Activated CD4-positive, CD25-positive, alpha-beta regulatory T cell treated with anti-CD3 and anti-CD28 coated beads, Interleukin-2, amount 50 U/mL, for 72 hours (primary cell): Measurements from ENCODE around the gene WNT7A.

Experiments
- DNase-seq: peaks from one replicate; pipeline ENCODE4 v3.0.0; 2021

Gene WNT7A

DNA sequence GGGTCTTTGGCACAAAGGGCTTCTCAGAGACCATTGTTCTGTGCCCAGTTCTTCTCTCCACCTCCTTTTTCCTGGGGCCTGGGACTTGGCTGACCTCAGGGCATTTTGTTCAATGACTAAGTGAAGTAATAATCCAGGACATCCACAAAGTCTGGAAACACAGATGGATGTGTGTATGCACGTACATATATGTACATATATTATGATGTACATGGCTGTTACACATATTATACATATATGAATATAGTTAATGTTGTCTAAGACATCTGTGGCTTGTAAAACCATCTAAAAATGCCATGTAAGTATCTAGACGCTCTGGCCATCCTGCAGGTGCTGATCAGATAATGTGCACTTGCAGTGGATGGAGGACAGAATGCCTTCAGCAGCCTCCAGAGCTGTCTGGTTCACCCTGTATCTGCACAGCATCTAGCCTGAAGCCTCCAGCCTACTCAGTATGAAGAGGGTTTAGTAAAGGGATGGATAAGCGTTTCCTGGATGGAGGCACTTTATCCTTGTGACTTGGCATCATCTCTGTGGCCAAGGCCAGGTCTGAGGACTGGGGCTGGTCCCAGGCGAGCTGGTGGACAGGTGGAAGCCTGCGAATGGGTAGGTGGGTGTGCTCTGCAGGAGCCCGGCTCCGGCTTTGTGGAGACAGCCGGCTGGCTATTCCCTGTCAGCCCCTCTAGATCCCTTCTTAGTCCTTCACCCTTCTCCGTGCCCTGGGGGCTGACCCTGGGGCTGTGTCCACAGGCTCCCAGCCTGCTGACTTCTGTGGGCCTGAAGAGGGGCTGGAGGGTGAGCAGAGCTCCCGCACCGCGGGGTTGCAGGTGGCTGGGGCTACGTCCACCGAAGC lies 88.4 kb downstream of the WNT7A start:
- DNase-seq, result no peak

DNA sequence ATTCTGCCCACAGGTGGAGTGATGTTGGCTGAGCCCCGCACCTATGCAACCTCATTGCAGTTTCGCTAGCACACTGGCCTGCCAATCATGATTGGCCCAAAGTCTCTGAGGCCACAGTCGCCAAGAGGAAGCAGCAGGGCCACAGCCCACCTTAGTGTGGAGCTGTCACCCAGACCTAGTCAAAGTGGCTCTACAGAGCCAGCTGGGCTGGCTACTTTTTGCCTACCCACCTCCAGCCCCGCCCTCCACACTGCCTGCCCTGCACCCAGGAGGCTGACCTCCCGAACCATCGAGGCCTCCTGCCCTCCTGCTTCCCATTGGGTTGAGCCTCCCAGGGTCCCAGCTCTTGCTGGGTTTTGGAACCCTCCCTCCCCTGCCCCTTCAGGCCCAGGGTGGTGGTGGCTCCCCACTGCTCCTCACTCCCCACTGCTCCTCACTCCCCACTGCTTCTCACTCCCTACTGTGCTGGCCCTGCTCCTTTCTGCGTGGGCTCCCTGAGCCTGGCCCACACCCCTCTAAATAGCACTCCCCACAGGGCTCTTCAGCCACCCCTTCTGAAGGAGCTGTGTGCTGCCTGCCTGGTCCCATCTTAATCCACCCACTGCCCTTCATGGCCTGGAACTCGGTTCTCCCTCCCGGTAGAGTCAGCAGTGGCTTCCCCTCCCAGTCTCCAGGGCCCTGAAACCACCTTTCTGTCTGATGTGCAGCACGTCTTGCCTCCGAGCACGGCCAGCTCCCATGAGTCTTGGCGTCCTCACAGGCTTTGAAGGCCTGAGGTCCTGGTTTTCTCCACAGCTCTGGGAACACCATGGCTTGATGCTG lies 89.3 kb downstream of the WNT7A start:
- DNase-seq, result no peak

DNA sequence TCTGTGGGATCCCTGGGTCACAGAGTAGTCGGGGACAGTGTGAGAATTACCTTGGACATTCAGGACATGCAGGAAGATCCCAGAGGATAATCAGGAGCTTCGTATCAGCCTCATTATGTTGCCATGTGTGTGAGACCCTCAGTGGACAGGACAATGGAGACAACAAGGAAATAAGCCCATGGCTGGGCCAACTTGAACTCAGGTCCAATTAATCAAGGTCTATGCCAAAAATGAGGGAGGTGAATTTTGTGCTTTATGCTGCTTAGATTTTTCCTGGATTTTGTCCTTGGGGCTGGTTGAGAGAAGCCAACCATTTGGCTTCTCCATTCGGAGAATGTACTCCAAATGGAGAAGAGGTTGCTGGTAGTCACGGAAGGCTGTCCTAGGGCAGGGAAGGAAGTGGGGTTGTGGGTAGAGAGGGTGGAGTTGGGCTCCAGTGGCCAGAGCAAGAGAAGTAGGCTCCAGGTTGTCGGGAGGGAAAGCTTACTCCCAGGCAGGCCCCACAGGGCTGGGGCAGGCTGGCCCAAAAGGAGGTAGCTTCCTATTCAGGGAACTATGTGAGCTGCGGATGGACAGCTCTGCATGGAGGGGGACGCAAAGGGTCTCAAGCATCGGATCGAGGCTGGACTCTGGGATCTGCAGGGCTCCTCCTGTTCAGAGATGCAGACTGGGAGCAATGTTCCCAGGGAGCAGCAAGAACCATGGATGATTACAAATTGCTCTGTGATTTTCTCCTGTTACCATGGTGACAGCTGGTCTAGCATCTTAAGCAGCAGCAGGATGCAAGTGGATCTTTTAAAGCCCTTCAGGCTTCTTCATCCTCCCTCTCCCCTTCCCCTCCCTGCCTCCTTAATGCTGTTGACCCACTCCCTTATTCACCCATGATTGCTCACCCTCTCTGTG lies 91.1 kb downstream of the WNT7A start:
- no peak for DNase-seq

DNA sequence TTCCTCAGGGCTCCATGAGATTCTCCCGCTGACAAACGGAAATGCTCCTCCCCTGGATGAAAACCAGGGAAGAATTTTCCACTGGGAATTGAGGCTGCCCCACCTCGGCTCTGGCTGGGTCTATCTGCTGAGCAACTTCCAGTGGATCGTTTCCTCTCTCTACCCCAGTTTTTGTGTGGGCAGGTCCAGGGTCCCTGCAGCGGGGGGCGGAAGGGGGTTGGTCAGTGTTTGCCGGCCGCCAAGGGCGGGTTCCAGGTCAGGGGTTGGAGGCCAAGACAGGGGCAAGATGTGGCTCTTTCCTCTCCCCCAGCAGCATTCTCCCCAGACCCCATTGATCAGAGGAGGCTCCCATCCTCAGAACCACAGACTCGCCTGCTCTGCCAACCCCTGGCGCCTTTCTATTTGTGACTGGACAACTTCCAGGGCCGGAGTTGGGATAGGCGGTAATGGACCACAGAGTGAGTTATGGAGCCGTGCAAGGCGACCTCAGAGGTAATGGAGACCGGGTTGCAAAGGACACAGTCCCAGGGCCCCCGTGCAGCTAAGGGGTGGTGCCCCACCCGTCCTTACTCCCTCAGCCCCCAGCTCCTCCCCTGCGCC lies 92.2 kb downstream of the WNT7A start:
- DNase-seq, result no peak

DNA sequence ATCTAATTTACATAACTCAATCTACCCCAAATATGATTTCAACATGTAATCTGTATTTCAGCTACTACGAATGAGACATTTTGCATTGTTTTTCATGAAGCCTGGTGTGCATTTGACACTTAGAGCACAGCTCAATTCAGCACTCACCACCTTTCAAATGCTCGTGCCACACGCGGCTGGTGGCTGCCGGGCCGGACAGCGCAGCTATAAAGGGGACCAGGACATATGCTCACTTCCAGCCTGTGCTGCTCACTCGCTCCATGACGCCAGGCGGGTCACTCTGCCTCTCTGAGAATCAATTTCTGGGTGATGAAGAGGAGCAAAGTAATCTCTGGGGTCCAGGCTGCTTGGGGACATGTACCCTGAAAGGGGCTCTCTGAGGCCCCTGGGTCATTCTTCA lies 93.1 kb downstream of the WNT7A start:
- no peak for DNase-seq

DNA sequence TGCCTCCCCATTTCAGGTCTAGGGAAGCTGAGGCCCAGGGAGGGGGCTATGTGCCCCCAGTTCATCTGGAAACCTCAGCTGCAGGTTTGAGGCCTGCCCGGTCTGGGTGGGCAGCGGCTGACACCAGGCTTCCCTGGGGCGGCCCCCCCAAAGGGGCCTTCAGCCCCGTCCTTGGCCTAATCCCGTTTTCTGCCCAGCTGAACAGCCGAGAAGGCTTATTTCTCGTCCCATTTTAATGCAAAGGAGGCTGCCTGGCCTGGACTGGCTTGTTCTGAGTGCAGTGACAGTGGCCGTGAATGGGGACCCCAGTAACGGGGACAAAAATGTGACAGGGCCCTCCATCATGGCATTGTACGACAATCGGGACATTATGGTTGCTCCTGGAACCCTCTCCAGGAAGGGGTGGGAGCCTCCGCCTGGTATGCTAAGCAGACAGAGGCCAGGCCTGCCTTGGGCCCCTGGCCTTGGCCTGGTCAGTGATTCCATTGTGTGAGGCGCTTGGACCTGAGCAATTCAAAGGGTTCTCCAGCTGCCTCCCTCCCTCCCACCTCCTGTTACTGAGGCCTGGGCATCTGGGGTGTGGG lies 93.9 kb downstream of the WNT7A start:
- DNase-seq, result no peak

DNA sequence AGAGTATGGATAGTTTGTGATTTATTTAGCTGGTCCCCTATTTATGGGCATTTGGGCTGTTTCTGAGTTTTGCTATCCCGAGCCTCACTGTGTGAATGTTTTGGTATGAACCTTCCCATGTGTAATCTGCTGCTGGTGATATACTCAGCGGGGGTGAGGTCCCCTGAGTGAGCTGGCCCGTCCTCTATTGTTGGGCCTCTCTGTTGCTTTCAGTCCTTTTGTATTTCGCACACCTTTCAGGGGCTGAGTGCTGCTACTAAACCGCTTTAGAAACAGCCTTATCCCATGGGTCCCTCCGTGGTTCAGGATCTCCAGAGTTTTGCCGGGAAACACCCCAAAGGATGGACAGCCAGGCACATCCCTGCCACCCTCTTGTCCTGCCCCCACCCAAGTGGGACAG lies 94.5 kb downstream of the WNT7A start:
- no peak for DNase-seq

DNA sequence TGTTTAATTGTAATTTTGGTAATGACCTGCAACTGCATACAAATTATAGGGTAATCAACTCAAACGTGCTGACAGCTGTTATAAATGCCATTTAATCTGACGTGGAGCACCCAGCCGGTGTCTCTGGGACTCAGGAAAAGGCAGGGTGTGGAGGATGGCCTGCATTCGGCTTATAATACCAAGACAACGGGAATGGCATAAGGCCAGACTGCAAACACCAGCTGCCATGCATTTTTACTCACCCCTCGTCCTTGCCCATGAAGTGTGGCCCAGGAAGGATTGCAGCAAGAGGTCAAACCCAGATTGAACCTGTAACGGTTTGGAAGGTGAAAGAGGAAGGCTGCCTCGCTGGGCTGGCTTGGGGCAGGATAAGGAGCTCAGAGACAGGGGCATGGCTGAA lies 96.4 kb downstream of the WNT7A start:
- DNase-seq, result no peak

DNA sequence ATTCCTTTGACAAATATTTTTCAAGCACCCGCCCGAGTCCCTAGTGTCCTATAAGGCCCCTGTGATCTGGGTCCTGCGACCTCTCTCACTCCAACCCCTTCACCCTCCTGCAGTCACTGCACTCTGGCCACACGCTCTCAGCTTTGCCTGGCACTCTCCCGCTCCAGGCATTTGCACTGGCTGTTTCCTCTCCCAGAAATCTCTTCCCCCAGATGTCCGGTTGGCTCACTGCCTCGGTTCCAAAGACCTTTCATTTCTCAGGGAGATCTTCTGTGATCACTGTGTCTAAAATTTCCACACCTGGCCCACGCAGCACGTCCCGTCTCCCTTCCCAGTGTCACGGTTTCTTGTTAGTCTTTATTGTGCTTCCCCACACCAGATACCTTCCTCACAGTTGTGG lies 97.4 kb downstream of the WNT7A start:
- no peak for DNase-seq

DNA sequence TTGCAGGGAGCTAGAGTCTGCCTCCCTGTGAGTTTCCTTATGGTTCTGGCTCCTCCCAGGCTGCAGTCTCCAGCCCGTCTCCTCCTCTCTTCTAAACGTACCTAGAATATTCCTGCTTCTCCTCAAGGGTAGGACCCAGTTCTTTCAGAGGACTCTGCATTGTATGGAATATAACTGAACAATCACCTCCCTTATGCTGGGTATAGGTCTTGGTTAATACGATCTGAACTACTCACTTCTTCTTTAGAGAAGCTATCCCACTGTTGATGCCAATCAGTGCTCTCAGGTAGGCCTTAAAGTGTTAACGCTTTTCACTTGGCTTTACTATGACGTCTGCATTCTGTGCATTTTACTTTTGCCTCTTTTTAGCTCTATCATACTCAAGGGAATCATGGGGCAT lies 98.5 kb downstream of the WNT7A start:
- DNase-seq, result no peak

DNA sequence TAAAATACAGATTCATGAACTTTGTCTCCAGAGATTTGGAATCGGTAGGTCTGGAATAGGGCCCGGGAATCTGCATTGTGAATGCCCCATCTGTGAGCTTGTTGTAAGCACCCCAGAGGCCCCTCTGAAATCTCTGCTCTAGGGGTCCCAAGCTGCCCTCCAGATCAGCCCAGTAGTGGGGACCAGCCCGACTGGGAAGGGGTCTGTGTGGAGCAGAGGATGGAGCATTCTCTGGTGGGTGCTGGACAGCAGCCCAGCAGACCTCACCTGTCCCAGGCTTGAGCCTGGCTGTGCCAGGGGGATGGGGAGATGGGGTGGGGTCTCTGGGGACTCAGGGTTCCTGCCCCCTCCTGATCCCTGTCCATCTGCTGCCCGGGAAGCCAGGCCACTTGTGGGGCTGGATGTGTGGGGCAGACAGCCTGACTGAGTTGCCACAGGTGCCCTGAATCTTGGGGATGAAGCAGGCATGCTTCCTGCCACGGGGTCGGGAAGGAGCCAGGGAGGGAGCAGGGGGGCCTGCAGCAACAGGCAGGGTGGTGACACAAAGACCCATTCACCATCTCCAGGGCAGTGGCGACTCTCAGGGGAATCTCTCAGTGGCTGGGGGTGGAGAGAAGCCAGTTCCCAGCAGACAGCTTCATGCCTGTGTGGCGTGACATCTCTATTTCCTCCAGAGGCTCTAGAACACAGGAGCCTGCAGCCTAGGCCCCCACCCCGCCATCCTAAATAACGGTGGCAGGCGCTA lies 99.3 kb downstream of the WNT7A start:
- peak; percentile 22 for DNase-seq

DNA sequence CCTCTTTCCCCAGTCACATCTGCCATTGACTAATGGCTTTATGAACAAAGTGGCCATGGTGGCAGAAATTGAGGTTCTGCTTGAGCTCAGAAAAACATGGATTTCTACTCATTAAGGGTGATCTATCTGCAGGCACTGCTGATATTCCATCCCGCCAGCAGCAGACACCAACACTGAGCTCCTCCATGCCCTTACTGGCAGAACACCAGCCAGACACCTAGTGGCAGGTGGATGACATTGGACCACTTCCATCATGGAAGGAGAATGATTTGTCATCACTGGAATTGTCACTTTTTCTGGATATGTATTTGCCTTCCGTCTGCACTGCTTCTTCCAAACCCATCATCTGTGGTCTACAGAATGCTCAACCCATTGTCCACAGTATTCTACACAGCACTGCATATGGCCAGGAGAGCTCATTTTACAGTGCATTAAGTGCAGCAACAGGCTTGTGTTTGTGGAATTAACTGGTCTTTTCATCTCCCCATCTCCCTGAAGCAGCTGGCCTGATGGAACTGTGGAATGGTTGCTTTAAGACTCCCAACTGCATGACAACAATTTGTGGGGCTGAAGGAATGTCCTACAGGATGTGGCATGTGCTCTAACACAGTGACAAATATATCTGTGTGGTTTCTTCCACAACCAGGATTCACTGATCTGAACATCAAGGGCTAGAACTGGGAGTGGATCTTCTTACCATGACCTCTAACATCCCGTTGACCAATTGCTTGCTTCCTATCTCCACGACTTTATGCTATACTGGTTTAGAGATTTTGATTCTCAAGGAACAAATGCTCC lies 103.4 kb downstream of the WNT7A start:
- no peak for DNase-seq

DNA sequence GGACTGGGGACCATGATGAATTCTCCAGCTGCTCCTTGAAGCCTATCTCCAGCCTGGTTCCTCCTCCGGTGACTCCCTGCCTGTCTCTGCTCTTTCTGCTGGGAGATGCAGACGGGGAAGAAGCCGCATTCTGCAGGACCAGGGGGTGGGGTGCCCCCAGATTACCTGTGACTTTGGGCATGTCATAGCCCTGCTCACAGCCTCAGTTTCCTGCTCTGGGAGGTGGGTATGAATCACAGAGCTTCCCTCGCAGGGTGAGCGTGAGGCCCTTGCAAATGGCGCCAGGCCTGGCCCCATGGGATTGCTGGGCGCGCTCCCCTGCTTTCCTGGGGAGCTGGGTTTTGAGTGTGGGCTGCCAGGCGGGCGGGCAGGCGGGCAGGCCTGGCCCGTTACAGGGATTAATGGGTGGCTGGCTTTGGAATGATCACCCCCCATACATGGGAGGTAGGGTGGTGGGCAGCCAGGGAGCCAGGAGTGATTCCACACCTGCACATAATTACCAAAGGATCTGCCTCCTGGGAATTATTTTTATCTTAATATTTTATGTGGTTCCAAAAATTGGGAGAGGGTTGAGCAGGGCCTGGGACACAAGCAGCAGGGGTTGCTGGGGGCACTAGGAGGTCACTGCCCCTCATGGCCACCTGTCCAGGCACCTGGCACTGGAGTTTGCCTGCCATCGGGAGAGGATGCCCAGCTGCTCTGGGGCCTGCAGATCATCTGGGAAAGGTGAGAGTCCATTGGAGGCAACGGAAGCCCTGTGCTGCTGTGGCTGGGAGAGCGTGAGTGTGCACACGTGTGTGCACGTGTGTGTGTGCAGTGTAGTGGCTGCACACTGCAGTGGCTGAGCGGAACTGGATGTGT lies 106.8 kb downstream of the WNT7A start:
- no peak for DNase-seq

DNA sequence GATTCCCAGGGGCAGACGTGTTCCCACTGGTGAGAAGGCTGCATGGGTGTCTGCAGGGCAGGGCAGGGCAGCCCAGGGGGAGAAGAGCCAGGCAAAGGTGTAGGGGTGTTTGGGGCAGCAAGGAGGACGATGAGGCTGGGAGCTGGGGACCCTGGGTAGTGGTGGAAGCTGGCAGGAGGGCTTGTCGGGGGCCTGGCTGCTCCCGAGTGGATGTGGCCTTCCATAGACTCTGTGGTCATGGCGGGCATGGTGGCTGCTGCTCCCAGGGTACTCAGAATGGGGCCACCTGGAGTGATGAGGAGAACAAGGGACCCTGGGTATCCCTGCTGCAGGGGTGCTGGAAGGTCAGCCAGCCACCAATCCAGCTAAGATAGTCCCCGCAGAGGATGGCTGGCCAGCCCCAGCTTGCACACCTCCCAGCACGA lies 107.5 kb downstream of the WNT7A start:
- DNase-seq, result no peak

DNA sequence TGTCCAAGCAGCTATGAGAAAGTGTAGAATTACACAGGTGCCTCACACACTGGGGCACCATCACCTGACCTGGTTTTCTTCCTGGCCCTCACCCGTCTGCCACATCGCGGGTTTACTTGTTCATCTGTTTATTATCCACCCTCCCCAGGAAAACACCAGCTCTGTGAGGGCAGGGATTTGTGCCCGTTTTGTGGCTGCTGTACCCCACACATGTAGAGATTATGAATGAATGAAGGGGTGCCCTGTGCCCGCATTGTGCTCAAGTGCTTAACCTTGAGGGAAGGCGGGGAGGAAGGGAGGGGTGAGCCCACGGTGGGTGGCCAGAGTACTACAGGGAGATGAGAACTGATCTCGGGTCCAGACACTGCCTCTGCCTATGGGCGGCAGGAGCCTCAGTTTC lies 108.4 kb downstream of the WNT7A start:
- DNase-seq, result no peak

DNA sequence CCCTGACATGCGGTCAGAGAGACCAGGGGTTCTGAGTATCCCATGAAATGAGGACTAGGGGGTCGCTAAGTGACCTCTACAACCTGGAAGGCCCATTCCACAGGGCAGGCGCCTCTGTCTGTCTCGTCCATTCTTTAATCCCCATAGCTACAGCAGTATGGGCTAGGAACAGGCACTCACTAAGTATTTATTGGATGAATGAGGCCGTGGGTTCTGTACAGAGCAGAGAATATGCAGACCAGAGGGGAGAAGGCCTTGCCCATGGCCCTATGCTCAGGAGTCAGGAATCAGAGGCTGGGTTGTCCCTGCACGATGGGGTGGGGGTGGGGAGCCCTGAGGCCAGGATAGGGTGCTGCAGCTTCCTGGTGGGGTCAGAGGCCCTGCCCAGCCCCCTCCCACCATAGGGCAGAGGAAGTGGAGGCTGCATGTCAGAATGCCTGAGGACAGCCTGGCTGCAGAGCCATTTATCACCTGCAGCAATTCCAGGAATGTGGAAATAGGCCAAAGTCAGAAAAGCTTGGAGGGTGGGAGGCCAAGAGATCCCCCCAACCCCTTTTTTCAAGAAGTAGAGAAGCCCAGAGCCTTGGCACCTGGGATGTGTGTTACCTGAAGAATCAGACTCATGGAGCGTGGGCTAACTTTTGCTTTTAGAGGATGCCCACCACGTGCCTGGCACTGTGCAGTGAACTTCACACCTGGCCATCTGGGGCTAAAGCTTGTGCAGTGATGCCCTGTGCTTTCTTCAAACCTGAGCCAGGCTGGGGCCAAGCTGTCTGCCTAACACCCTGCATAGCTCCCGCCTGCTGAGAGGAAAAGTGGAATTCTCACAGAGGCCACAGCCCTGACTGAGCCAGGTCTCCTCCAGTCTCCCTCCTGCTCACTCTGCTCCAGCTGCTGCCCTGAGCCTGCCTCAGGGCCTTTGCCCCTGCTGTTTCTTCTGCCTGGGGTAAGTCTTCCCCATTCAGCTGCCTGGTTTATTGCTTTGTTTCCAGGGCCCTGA lies 109.4 kb downstream of the WNT7A start:
- no peak for DNase-seq

DNA sequence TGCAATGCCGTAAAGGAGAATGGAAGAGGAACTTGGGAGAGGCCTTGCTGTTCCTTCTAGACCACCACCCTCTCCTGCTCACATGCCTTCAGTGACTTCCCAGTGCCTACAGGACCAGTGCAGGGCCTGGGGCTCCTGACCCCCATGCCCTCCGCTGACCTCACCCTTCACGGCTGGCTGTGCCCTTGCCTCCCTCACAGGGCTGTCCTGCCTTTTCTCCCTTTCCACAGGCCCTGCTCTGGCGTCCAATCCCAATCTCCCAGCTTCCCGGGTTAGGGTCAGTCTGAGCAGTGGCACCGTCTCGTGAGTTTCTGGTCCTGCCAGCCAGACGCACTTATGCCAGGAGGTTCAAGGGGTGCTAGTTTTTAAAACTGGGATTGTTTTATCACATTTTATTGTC lies 110.4 kb downstream of the WNT7A start:
- no peak for DNase-seq

DNA sequence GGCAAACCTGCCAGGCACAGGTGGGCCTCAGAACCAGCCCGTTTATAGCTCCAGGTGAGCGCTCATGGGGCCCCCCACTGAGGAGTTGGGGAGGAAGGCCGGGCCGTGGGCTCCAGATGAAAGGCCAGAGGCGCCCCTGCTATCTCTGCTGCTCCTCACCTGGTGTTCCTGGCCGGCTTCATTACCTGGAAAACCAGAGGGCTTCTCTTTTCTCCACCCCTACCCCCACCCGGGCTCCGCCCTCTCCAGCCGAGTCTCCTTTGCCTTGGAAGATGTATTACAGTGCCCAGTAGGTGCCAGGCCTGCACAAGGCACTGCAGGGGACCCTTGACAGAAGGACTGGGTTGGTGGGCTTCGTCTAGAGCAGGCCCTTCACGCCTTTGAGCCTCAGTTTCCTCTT lies 111.4 kb downstream of the WNT7A start:
- no peak for DNase-seq
